GM08714 (cell line): ENCODE results near the gene SIGLEC12.

Experiments
- H3K4me3 ChIP-seq: fragments of 200-500 bp; sonication (Bioruptor generic); 2 replicates; pipeline ENCODE4 v1.5.1; 2014; ENCODE audit warnings: mild to moderate bottlenecking, low read length, inconsistent platforms
- ZNF274 ChIP-seq: IDR thresholded peaks from 2 replicates; pipeline ENCODE4 v1.6.1; 2012; ENCODE audit warnings: mild to moderate bottlenecking, low read depth, low read length

SIGLEC12 gene

DNA sequence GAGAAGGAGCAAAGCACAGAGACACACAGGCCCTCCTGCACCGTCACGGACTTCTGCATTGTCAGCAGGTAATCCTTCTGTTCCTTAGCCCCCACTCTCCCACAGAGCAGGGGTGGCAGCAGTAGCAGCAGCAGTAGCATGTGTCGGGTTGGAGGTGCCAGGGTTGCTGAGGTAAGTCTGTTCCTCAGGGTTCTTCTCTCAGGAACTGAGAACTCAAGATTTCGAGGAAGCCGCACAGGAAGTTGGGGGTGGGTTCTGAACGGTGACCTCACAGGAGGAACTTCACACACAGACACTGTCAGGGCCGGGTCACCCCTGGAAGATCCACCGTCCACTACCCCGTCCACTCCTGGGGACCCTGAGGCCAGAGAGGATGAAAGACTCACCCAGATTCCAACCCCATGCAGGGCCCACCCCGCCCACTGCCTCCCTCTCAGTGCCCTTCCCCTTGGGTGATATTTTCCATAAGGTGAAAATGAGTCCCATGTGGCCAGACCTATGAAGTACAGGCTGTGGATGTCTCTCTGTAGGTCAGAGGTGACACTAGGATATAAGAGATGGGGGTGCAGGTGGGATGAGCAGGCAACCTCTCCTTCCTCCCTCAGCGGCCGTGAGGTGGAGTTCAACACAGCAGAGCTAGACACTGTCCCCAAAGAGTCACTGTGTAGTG is at the start of gene SIGLEC12:
Gene SIGLEC12, minus strand, starts transcription at position 207 of the 670 bp plus-strand sequence. Its CDS starts 67 bp downstream, at position 140.
- H3K4me3 ChIP-seq, result no peak within 1 kb of the TSS
- TF ChIP-seq ZNF274, result no peak

GRCh38 chr19:51550848-51551672 is 49.5 kb upstream of the SIGLEC12 start:
- no peak for TF ChIP-seq ZNF274
- no peak overlapping the region for H3K4me3 ChIP-seq

DNA sequence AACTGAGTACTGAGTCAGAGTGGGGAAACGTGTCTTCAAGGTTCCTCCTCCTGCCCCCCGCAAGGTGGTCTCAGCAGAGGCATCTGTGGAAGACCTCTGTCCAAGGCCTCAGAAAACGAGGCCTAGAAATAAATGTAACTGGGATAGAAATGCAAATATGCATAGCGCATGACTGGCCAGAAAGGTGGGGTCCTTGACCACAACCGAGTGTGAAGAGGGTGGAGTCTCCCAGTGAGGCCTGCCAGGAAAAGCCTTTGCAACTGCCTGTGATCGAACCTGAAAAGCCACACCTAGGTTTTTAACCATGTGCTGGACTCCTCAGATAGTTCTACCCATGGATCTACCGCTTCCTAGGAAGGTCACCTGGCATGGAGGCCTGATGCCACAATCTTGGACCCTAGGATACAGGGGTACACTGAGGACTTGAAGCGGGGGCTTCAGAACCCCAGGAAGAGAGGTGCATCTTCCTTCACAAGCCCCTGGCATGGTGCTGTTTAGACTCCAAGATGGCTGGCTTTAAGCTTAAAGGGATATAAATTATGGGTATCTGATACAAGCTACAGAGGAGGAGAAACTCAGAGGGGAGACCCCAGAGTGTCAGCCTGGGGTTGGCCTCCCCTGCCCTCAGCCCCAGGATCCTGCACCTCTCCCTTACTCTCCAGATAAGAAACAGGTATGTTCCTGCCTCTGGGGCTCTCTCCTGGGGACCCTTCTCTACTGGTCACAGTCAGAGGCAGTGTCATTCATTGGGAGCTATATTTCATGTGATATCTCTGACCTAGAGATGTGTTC is 48.1 kb upstream of the SIGLEC12 start:
- TF ChIP-seq ZNF274, result no peak
- H3K4me3 ChIP-seq, result no peak overlapping the region

DNA sequence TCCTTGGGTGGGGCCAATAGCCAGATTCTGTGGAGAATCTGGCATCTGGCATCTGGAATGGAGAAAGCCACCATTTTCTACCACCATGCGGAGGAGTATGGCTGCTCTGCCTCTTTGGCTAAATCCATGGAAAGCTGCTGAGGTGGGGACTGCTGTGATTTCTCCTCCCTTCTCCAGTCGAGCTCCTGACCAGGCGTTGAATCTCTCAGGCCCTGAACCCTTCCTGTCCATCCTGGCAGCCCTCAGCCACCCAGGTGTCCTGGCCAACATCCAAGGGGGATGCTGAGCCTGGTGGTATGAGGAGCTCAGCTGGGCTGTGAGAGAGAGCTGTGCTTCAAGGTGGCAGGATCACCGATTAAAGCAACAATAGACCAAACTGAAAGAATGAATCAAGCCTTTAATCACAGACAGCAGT is 47.3 kb upstream of the SIGLEC12 start:
- no peak for TF ChIP-seq ZNF274
- H3K4me3 ChIP-seq, result no peak overlapping the region

DNA sequence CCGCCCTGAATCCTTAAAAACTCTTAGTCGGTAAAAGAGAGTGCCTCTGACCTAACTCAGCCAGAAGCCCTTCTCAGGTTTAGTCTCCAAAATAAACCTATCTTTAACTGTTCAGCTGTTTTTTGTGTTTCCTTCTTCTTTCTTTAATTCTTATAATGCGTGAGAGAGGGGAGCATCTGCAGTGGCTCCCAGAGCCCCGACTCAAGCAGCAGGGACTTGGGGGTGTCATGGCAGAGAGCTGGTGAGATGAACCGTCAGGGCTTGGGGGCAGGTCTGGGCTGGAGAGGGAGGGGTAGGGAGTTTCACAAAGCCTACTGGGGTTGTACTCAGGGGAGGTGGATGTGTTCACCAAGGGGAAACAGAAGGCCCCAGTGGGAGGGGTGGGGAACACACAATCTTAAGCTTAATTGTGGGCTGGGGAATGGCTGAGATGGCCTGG is 46.6 kb upstream of the SIGLEC12 start:
- no peak for TF ChIP-seq ZNF274
- no peak overlapping the region for H3K4me3 ChIP-seq

DNA sequence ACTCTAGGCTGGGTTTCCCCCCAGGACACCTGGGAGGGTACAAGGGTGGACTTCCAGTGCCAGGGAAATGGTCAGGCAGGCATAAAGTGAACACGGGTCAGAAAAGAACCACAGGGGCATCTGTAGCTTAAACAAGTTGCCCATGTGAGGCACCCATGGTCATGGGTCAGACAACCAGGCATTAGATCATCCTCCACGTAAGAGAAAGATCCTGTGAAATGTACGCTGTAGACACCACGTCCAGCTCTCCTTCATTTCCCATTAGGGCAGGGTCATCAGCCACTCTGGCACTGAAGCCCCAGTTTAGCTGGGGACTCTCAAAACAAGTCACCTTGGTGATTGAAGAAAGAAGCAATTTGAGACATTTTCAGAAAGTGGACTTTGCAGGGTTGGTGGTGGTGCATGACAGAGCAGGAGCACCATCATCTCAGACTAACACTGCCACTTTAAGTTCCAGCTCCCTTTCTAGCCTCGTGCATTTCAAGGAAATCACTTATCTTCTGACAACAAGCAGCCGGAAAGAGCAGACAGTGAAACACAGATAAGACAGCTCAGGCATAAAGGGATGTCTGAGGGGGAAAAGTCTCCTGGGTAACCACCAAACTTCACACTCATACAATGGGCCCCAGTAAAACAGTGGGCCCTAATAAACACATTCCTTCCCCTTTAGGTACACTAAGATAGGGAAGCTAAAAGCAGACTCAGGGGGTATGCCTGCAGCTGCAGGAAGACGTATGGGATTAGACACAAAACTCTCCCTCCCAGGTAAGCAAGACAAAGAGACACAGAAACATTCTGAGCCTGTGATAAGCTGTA is 46.0 kb upstream of the SIGLEC12 start:
- no peak overlapping the region for H3K4me3 ChIP-seq
- TF ChIP-seq ZNF274, result no peak

DNA sequence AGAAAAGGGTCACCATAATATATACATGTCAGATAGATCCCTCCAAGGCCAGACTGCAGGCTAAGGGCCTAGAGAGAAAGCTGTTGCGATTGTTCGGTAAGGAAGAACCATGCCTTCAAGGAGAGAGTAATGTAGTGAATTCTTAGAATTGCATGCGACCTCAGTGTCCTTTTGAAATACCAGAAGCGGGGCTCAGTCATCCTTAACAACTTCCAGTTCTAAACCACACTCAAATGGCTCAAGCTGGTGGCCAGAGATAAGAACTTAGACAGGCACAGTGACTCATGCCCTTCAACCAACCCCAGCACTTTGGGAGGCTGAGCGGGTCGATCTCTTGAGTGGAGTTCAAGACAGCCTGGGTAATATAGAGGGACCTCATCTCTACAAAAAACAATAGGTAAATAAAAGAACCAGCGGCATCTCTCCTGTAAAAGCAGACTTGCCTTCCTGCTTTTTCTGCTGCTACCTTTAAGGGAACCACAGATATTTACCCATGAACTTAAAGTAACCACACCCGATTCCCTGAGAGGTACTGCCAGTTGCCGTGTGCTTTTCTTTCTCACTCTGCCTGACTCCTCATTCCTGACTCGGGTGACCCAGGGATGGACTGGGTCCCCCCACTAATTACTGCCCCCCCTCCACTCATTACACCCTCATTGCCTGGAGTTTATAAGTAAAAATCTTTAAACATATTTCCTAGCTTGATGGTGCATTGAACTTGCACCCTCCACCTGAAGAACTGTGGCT is 45.2 kb upstream of the SIGLEC12 start:
- H3K4me3 ChIP-seq, result no peak overlapping the region

DNA sequence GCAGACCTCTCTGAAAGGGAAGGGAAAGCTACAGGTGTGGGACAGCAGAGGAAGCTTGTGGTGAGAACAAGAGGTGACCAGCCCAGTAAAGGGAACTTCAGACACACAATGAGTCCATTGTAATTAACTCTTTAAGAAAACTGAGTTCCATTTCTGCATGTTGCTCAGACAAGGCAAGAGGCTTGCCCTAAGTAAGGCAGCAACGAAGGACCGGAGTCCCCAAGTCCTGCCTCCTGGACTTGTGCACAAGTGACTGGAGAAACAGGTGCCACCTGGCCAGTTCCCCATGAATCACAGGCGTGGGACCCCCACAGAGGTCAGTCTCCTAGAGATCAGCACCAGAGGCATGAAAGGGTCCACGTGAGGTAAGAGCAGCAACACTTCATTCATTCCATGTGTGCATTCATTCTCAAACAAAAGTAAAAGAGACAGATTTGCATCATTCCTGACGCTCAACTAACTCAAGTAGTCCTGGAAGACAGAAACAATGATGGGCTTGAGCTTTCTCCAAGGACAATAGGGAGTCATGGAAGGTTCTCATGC is 44.6 kb upstream of the SIGLEC12 start:
- H3K4me3 ChIP-seq, result no peak overlapping the region
- TF ChIP-seq ZNF274, result no peak

More for the DNA sequence above, 45.2 kb upstream of the SIGLEC12 start:
- no peak for TF ChIP-seq ZNF274

GRCh38 chr19:51544038-51544437 is 42.4 kb upstream of the SIGLEC12 start:
- no peak overlapping the region for H3K4me3 ChIP-seq
- no peak for TF ChIP-seq ZNF274

DNA sequence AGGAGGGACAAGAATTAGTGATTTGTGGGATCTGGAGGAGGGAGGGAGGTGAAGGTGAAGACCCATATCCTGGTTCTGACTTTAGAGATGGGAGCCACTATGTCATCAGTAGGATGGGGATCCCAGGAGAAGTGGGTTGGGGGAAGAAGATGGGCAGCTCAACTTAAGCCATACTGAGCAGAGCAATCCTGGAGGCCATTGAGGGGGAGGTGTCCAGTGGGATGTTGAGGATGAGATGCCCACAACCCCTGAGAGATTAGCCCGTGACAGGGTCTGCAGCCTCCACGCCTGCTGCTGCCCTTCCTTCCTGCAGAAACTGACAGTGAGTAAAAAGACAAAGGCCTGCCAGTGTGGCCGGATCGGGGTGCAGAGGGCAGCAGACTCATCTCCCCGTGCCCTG is 41.1 kb upstream of the SIGLEC12 start:
- H3K4me3 ChIP-seq, result no peak overlapping the region
- TF ChIP-seq ZNF274, result no peak

DNA sequence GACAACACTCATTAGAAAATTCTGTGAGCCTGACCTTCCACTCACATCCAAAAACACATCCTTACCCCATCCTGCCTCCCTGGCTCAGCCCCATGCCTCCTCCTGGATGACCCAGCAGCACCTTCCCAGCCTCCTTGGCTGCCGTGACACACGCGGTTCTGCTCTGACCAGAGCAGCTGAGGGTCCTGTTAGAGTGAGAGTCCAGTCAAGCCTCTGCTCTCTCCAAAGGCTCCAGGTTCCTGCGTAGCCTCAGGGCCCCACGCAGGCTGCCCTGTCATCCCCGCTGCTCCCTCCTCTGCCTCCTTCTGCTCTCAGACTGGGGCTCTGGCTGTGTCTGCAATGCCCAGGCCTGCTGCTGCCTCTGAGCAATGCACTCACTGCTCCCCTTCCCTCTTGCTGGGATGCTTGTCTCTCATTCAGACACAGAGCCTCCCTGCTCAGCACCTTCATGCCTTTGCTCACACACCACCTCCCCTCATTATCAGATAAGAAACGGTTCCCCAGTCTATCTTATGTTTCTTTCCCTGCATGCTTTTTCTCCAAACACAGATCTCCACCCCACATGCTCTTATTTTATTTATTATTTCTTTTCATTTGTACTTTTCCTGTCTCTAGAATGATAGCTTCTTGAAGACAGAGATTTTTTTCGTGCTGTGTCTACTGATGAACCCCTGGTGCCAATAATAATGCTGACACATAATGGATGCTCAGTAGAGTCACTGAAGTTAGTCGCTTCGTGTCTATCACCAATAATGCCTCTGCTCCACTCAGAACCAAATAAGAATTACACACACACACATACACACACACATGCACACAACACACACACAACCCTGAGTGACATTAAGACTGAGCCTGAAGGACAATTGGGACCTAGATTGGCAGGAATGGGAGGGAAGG is 40.1 kb upstream of the SIGLEC12 start:
- no peak for TF ChIP-seq ZNF274
- no peak overlapping the region for H3K4me3 ChIP-seq
